ENCODE measurements around the gene ADAMTS13. TPM values are rescaled to one million over a fixed set of nuclear protein-coding genes. Genes with fewer than 3 reads are reported as not detected.

The ADAMTS13 gene
- total RNA-seq, 1 donor from 2014 or later = 1.3 TPM

DNA sequence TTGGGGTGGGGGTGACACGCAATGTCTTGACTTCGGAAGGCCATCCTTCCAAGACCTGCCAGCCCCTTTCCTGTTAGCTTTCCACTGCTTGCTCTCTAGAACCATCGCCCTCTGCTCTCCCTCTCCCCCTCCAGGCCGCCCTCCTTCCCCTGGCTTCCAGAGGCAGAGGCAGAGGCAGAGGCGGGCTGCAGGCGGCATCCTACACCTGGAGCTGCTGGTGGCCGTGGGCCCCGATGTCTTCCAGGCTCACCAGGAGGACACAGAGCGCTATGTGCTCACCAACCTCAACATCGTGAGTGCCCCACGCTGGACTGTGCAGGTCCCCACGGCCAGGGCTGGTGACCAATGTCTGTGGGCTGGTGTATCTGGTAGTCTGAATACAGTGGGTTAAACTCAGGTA, 2.0 kb downstream of the ADAMTS13 start:
- Mint-ChIP-seq H3K27me3 (peaks cover 19% of the 10 kb centered on the region), H3K36me3 (ENCODE audit: low read depth) (no peaks in the 10 kb centered on the region), H3K27ac (no peak overlapping the region), H3K4me3 (no peak overlapping the region), H3K4me1 (peaks cover 15% of the 10 kb centered on the region), H3K9me3 (no peaks in the 10 kb centered on the region)
- intact Hi-C loops (cut with micrococcal nuclease) = loop anchor here (5.0 kb wide), 1 partner anchor 33 kb away; the partner anchor contains the start of gene CACFD1
- DNase-seq = no peak

GRCh38 chr9:133425049-133425632, 3.0 kb downstream of the ADAMTS13 start:
- peaks cover 23% of the 10 kb centered on the region for H3K27me3 Mint-ChIP-seq
- H3K36me3 Mint-ChIP-seq (ENCODE audit: low read depth) = no peaks in the 10 kb centered on the region
- H3K4me3 Mint-ChIP-seq = no peak overlapping the region
- H3K9me3 Mint-ChIP-seq = no peaks in the 10 kb centered on the region
- H3K4me1 Mint-ChIP-seq = peaks cover 13% of the 10 kb centered on the region
- no peak for DNase-seq
- intact Hi-C loops (cut with micrococcal nuclease) = no loop called here
- H3K27ac Mint-ChIP-seq = no peak overlapping the region

DNA sequence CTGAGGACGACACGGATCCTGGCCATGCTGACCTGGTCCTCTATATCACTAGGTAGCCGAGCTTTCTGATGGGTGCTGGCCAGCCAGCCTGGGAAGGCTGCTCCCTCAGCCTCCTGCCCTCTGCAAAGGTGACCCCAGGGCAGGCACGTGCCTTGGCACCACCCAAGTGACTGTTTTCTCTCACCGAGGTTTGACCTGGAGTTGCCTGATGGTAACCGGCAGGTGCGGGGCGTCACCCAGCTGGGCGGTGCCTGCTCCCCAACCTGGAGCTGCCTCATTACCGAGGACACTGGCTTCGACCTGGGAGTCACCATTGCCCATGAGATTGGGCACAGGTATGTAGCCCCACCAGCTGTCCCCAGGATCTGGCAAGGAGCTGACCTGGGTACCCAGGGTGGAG, 3.8 kb downstream of the ADAMTS13 start:
- DNase-seq = no peak
- no peak overlapping the region for H3K4me3 Mint-ChIP-seq
- no peaks in the 10 kb centered on the region for H3K9me3 Mint-ChIP-seq
- H3K36me3 Mint-ChIP-seq (ENCODE audit: low read depth) = no peaks in the 10 kb centered on the region
- intact Hi-C loops (cut with micrococcal nuclease) = no loop called here
- no peak overlapping the region for H3K27ac Mint-ChIP-seq
- peaks cover 11% of the 10 kb centered on the region for H3K4me1 Mint-ChIP-seq
- peaks cover 26% of the 10 kb centered on the region for H3K27me3 Mint-ChIP-seq

DNA sequence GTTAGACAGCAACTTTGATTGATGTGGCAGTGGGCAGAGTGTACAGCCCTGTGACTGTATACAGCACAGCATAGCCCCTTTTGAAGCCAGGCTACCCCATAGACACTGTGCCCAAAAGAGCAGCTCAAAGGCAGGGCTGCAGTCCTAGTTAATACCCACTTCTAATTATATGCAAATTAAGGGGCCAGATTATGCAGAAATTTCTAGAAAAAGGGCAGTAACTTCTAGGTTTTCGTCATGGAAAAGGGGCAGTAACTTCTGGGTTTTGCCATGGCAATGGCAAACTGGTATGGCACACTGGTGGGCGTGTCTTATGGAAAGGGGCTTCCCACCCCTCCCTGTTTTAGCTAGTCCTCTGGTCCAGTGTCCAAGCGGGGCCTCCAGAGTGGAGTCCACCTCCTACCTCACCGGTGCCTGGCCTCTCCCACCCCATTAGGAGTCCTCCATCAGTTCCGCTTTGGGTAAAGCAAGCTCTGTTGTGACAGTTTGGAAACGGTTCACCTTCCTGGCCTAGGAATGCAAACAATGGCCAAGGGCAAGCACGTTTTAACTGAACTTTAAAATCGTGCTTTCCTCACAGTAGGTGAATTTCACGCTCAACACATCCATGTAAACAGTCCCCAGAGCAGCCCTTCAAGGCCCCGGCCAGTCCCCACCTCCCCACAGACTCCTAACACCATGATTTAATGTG, 5.6 kb downstream of the ADAMTS13 start:
- intact Hi-C loops (cut with micrococcal nuclease) = no loop called here
- Mint-ChIP-seq H3K4me3 (no peak overlapping the region), H3K4me1 (peaks cover 4% of the 10 kb centered on the region), H3K9me3 (no peaks in the 10 kb centered on the region), H3K27ac (no peak overlapping the region), H3K36me3 (ENCODE audit: low read depth) (no peaks in the 10 kb centered on the region), H3K27me3 (peaks cover 26% of the 10 kb centered on the region)
- no peak for DNase-seq

- peaks cover 26% of the 10 kb centered on the region for H3K27me3 Mint-ChIP-seq
- H3K36me3 Mint-ChIP-seq (ENCODE audit: low read depth) = no peaks in the 10 kb centered on the region
- H3K27ac Mint-ChIP-seq = no peak overlapping the region
- no peak overlapping the region for H3K4me3 Mint-ChIP-seq
- peaks cover 4% of the 10 kb centered on the region for H3K4me1 Mint-ChIP-seq
- intact Hi-C loops (cut with micrococcal nuclease) = no loop called here
- DNase-seq = no peak
- no peaks in the 10 kb centered on the region for H3K9me3 Mint-ChIP-seq
Measured at GRCh38 chr9:133428617-133429101, 6.5 kb downstream of the ADAMTS13 start.

DNA sequence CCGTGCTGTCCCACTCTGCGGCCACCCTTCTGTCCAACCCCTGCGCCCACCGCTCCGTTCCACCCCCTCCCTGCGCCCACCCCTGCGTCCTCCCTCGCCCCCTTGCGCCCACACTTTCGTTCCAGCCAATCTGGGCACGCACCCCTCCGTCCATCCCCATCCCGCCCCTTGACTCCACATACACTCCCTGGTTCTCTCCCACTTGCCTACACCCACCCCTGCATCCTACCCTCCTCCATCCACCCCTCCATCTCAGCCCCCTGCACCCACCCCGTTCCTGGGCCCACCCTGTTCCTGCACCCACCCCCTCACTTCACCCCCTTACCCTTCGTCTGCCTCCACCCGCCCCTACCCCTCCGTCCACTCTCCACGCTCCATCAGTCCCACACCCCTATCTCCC, 7.0 kb downstream of the ADAMTS13 start:
- intact Hi-C loops (cut with micrococcal nuclease) = no loop called here
- Mint-ChIP-seq H3K27me3 (peaks cover 26% of the 10 kb centered on the region), H3K36me3 (ENCODE audit: low read depth) (no peaks in the 10 kb centered on the region), H3K27ac (no peak overlapping the region), H3K4me3 (no peak overlapping the region), H3K4me1 (peaks cover 4% of the 10 kb centered on the region), H3K9me3 (no peaks in the 10 kb centered on the region)
- no peak for DNase-seq

DNA sequence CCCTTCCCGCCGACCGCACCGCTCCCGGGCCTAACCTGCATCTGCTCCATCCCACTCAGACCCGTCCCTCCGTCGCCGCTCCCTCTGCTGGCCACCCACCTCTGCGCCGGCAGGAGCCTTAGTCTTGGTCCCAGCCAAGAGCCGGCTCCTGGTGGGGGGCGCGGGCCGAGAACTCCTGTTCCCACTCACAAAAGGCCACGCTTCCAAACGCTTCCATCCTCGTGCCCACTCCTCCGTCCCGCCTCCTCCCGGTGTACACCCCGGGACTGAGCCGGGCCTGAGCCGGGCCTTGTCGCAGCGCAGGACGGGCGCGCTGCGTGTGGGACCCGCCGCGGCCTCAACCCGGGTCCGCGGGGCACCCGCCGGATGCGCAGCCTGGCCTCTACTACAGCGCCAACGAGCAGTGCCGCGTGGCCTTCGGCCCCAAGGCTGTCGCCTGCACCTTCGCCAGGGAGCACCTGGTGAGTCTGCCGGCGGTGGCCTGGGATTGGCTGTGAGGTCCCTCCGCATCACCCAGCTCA, 7.5 kb downstream of the ADAMTS13 start:
- Mint-ChIP-seq H3K36me3 (ENCODE audit: low read depth) (no peaks in the 10 kb centered on the region), H3K27me3 (peaks cover 26% of the 10 kb centered on the region), H3K27ac (no peak overlapping the region), H3K9me3 (no peaks in the 10 kb centered on the region), H3K4me1 (peaks cover 4% of the 10 kb centered on the region), H3K4me3 (no peak overlapping the region)
- intact Hi-C loops (cut with micrococcal nuclease) = no loop called here
- no peak for DNase-seq

DNA sequence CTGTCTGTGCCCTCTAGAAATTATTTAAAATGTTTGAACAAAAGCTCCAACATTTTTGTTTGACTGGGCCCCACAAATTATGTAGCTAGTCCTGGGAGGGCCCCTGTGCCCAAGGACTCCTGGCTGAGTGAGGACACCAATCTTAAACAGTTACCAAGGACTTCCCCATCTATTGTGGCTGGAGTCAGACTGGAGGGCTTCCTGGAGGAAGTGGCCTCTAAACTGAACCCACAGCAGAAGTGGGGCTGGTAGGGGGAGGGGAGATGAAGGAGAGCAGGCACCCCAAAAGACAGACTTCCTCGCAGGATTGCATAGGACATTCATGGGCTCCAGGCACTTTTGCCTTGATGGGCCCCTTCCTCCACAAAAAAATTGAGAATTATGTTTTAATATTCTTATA, 8.1 kb downstream of the ADAMTS13 start:
- no peak overlapping the region for H3K4me3 Mint-ChIP-seq
- H3K36me3 Mint-ChIP-seq (ENCODE audit: low read depth) = no peaks in the 10 kb centered on the region
- peaks cover 4% of the 10 kb centered on the region for H3K4me1 Mint-ChIP-seq
- no peaks in the 10 kb centered on the region for H3K9me3 Mint-ChIP-seq
- peaks cover 26% of the 10 kb centered on the region for H3K27me3 Mint-ChIP-seq
- H3K27ac Mint-ChIP-seq = no peak overlapping the region
- intact Hi-C loops (cut with micrococcal nuclease) = no loop called here
- no peak for DNase-seq

DNA sequence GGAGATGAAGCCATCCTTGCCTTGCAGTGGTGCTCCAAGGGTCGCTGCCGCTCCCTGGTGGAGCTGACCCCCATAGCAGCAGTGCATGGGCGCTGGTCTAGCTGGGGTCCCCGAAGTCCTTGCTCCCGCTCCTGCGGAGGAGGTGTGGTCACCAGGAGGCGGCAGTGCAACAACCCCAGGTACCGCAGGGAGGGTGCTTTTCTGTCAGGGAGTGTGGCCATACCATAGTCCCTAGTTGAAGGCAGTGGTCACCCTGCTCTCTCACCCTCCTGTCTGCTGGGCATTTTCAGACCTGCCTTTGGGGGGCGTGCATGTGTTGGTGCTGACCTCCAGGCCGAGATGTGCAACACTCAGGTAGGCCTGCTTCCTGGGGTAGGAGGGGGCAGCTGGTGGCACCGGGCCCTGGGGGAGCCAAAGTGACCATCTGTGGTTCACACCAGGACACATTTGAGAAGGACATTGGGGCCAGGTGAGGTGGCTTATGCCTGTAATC, 11.2 kb downstream of the ADAMTS13 start:
- Mint-ChIP-seq H3K4me3 (no peak overlapping the region), H3K36me3 (ENCODE audit: low read depth) (no peaks in the 10 kb centered on the region), H3K4me1 (peaks cover 2% of the 10 kb centered on the region), H3K27me3 (peaks cover 7% of the 10 kb centered on the region), H3K9me3 (no peaks in the 10 kb centered on the region), H3K27ac (no peak overlapping the region)
- intact Hi-C loops (cut with micrococcal nuclease) = no loop called here
- no peak for DNase-seq

- DNase-seq = no peak
- Mint-ChIP-seq H3K27ac (no peak overlapping the region), H3K9me3 (no peaks in the 10 kb centered on the region), H3K4me3 (no peak overlapping the region), H3K36me3 (ENCODE audit: low read depth) (no peaks in the 10 kb centered on the region), H3K4me1 (no peaks in the 10 kb centered on the region), H3K27me3 (no peaks in the 10 kb centered on the region)
- intact Hi-C loops (cut with micrococcal nuclease) = no loop called here
Measured at GRCh38 chr9:133436681-133437080, 14.5 kb downstream of the ADAMTS13 start.

- Mint-ChIP-seq H3K4me1 (no peaks in the 10 kb centered on the region), H3K9me3 (no peaks in the 10 kb centered on the region), H3K27ac (no peak overlapping the region), H3K4me3 (no peak overlapping the region), H3K36me3 (ENCODE audit: low read depth) (no peaks in the 10 kb centered on the region), H3K27me3 (no peaks in the 10 kb centered on the region)
- intact Hi-C loops (cut with micrococcal nuclease) = no loop called here
- no peak for DNase-seq
Measured at GRCh38 chr9:133437753-133438531, 15.8 kb downstream of the ADAMTS13 start.

GRCh38 chr9:133439337-133439736, 17.2 kb downstream of the ADAMTS13 start:
- Mint-ChIP-seq H3K4me3 (no peak overlapping the region), H3K27ac (no peak overlapping the region), H3K27me3 (no peaks in the 10 kb centered on the region), H3K9me3 (no peaks in the 10 kb centered on the region), H3K4me1 (no peaks in the 10 kb centered on the region), H3K36me3 (ENCODE audit: low read depth) (no peaks in the 10 kb centered on the region)
- intact Hi-C loops (cut with micrococcal nuclease) = no loop called here
- no peak for DNase-seq

DNA sequence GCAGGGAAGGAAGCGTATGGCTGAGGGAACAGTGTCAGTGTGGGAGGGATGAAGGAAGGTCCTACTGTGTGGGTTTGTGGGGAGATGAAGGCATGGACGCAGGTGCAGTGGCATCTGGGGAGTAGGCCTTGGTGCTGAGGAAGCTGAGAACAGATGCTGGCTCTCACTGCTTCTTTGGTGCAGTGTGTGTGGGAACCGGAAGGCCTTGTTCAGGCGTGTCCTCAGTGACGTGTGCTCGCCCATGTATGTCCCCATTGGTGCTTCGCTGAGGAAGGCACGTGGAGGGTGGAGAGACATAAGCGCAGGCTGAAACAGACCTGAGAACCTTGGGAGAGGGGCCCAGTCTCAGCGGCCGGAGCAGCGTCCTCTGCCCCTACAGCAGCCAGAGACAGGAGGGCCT, 18.7 kb downstream of the ADAMTS13 start:
- Mint-ChIP-seq H3K4me3 (no peak overlapping the region), H3K27me3 (no peaks in the 10 kb centered on the region), H3K27ac (no peak overlapping the region), H3K9me3 (no peaks in the 10 kb centered on the region), H3K36me3 (ENCODE audit: low read depth) (no peaks in the 10 kb centered on the region), H3K4me1 (no peaks in the 10 kb centered on the region)
- no peak for DNase-seq
- intact Hi-C loops (cut with micrococcal nuclease) = no loop called here

DNA sequence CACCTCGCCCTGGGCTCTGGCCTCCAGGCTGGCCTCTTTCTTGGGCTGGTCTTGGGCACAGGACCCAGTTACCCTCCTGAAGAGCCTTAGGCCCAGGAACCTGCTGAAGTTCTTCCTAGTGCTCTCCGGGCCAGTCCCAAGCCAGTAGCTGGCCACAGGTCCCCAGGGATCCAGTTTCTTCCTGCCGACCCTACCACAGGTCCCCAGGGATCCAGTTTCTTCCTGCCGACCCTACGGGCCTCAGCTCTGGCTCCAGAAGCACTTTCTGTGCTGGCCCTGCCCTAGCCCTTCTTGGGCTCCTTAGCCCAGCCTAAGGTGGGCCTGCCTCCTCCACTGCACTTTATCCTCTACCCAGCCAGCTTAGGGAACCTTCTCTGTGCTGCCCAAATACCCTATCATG, 19.4 kb downstream of the ADAMTS13 start:
- intact Hi-C loops (cut with micrococcal nuclease) = no loop called here
- Mint-ChIP-seq H3K4me1 (no peaks in the 10 kb centered on the region), H3K36me3 (ENCODE audit: low read depth) (no peaks in the 10 kb centered on the region), H3K27ac (no peak overlapping the region), H3K9me3 (no peaks in the 10 kb centered on the region), H3K27me3 (no peaks in the 10 kb centered on the region), H3K4me3 (no peak overlapping the region)
- DNase-seq = no peak
